Measurements from ENCODE around the gene NTF3.

DNA sequence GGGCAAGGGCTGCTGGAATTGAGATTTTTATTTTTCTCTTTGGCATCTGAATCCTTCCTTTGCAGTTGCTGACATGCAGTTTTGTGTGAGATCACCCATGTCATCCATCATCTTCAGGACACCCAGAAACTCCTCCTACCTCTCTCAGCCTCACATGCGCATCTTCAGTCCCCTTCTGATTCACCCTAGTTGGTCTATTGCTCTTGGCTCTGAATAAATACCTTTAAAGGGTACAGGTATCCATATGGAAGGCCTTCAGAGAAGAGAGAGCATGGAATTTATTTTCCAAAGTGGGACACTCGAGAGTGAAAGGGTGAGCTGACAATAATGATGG is 41.8 kb downstream of the NTF3 start:
- TF ChIP-seq, protein P1, sequence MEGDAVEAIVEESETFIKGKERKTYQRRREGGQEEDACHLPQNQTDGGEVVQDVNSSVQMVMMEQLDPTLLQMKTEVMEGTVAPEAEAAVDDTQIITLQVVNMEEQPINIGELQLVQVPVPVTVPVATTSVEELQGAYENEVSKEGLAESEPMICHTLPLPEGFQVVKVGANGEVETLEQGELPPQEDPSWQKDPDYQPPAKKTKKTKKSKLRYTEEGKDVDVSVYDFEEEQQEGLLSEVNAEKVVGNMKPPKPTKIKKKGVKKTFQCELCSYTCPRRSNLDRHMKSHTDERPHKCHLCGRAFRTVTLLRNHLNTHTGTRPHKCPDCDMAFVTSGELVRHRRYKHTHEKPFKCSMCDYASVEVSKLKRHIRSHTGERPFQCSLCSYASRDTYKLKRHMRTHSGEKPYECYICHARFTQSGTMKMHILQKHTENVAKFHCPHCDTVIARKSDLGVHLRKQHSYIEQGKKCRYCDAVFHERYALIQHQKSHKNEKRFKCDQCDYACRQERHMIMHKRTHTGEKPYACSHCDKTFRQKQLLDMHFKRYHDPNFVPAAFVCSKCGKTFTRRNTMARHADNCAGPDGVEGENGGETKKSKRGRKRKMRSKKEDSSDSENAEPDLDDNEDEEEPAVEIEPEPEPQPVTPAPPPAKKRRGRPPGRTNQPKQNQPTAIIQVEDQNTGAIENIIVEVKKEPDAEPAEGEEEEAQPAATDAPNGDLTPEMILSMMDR (IDR thresholded peaks at IDR 0.05; ENCODE audit: low read depth, low read length) = no peak
- TF ChIP-seq EZH2phosphoT487 (IDR thresholded peaks at IDR 0.05; ENCODE audit: low read depth) = no peak
